HG02798 (cell line): ENCODE data around the gene CALN1.
"Not testable (repeated sequence)": the region's sequence is repeated elsewhere in the genome, so short reads cannot be mapped to it uniquely, and the experiment has no call there.

Experiments used
- ATAC-seq: cut with Tn5 transposase; IDR thresholded peaks from one replicate; pipeline ENCODE4 v1.9.1; 2021; ENCODE audit warnings: mild to moderate bottlenecking; ENCODE audit not compliant: unreplicated experiment, poor library complexity

CALN1 gene

GRCh38 chr7:72015136-72015535 lies 397.0 kb downstream of the CALN1 start:
- ATAC-seq = no peak

- no peak for ATAC-seq
Measured at GRCh38 chr7:72007018-72007417, 405.1 kb downstream of the CALN1 start.

- ATAC-seq = no peak
Measured at GRCh38 chr7:72003236-72003635, 408.9 kb downstream of the CALN1 start.

GRCh38 chr7:71996141-71996540 lies 416.0 kb downstream of the CALN1 start:
- no peak for ATAC-seq

GRCh38 chr7:71995111-71995510 lies 417.0 kb downstream of the CALN1 start:
- no peak for ATAC-seq

DNA sequence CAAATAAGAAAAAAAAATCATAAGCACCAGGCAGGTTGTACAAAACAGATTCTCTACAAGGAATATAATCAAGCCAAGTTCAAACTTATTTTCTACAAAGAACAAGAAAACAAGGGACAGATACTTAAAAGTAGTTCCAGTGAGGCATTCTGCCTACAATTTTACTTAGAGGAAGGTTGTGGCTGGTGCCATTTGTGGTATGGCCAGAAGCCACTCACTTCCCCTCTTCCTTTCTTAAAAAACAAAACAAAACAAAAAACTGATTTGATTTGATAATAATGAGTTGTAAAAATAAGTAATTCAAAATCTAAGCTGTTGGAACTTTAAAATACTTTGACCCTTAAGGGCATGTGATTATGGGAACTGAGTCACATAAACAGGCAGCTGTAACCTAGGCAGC lies 420.6 kb downstream of the CALN1 start:
- ATAC-seq = no peak

GRCh38 chr7:71990138-71990462 lies 422.0 kb downstream of the CALN1 start:
- no peak for ATAC-seq

DNA sequence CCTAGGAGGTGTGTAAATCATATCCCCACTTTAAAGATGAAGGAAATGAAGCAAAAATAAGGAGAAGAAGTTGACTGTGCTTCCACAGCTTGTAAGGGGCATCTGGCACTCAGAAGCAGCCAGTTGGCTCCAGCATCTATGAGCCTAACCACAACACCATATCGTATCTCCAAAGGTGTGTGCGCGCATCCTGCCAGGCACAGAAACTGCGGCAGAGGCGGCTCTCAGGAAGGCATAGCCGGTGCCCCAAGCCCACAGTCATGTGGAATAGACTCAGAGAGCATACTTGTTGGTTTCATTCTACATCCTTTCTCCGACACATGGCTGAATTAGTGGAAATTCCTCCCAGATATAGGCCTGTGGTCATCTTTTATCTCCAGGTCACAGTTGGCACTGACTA lies 423.9 kb downstream of the CALN1 start:
- ATAC-seq = no peak

- ATAC-seq = no peak
Measured at GRCh38 chr7:71987200-71987767, 424.9 kb downstream of the CALN1 start.

GRCh38 chr7:71984348-71984747 lies 427.8 kb downstream of the CALN1 start:
- no peak for ATAC-seq

GRCh38 chr7:71982851-71983250 lies 429.3 kb downstream of the CALN1 start:
- no peak for ATAC-seq

DNA sequence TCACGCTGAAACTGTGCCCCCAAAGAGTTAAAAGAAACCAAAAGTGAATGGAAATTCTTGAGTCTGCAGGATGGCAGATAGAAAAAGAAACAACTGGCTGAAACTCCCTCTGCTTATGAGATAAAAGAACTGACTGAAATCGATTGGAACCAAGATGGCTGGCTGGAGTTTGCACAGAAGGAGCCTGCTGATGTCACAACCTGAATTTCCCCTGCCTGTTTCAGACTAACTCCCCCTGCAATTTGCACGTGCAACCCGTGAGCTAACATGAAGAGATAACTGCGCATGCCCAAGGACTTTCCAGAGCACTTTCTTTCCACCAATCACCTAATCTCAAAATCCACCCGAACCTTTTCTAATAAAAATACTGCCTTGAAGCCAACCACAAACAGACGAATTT lies 435.5 kb downstream of the CALN1 start:
- no peak for ATAC-seq

GRCh38 chr7:71974611-71975010 lies 437.5 kb downstream of the CALN1 start:
- no peak for ATAC-seq

GRCh38 chr7:71972534-71972933 lies 439.6 kb downstream of the CALN1 start:
- no peak for ATAC-seq

DNA sequence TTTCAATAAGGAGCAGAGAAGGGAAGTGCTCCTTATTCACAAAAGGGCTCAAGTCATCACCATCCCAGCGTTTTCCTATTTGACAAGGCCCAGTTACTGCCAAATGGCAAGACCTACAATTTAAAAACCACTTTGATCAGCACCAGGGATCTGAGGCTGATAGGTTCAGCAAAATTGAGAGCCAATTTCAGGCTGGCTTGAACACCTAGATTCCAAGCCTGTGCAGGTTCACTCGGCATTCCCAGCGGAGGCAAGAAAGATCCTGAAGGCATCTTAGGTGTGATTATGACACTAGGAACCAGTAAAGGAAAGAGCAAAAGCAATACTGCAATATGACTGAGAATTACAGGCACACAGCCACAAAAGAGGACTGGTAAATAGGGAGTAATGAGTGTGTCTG lies 441.4 kb downstream of the CALN1 start:
- ATAC-seq = no peak

DNA sequence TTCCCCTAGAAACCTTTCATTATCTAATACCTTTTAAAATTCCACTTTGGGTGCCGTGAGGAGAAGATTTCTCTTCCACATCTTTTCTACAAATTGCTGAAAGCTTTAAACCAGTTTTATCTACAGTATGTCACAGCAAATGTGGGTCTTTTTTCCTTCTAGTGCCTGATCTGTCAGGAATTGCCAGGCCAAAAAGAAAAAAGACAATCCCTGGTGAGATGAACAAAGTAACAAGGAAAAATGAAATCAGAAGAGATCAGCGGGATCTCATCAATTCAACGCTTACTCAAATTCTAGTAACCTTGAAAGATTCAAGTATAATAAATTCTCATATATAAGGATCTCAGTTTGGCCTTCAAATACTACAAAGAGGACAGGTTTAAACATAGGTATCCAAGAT lies 449.5 kb downstream of the CALN1 start:
- no peak for ATAC-seq

- ATAC-seq = no peak
Measured at GRCh38 chr7:71961283-71961682, 450.9 kb downstream of the CALN1 start.

GRCh38 chr7:71942115-71942514 lies 470.0 kb downstream of the CALN1 start:
- no peak for ATAC-seq

GRCh38 chr7:71937840-71938371 lies 474.2 kb downstream of the CALN1 start:
- ATAC-seq = no peak

GRCh38 chr7:71935674-71936073 lies 476.5 kb downstream of the CALN1 start:
- ATAC-seq = no peak

- no peak for ATAC-seq
Measured at GRCh38 chr7:71933426-71933825, 478.7 kb downstream of the CALN1 start.

GRCh38 chr7:71925663-71926062 lies 486.5 kb downstream of the CALN1 start:
- no peak for ATAC-seq

GRCh38 chr7:71914204-71914603 lies 497.9 kb downstream of the CALN1 start:
- ATAC-seq = not testable (repeated sequence)
